Coronary artery (tissue), 2 donors: ENCODE results near the gene GRID1.
"Not testable (repeated sequence)": the region's sequence is repeated elsewhere in the genome, so short reads cannot be mapped to it uniquely, and the experiment has no call there.

Source experiments
- DNase-seq: peaks from one replicate; pipeline ENCODE4 v3.0.0-alpha.2; 2017; ENCODE audit warnings: low spot score
- H3K27ac ChIP-seq, 2 donors: fragments of 200-600 bp; sonication (generic); one replicate each; pipeline ENCODE4 v1.5.1; 2016 to 2019
- H3K4me3 ChIP-seq: fragments of 200-600 bp; sonication (generic); 2 replicates; pipeline ENCODE4 v1.5.1; 2016; ENCODE audit warnings: mild to moderate bottlenecking, moderate library complexity
- CTCF ChIP-seq: fragments of 200-600 bp; sonication (generic); IDR thresholded peaks from one replicate; pipeline ENCODE4 v1.5.1; 2019; ENCODE audit warnings: antibody characterized with exemption

The GRID1 gene

DNA sequence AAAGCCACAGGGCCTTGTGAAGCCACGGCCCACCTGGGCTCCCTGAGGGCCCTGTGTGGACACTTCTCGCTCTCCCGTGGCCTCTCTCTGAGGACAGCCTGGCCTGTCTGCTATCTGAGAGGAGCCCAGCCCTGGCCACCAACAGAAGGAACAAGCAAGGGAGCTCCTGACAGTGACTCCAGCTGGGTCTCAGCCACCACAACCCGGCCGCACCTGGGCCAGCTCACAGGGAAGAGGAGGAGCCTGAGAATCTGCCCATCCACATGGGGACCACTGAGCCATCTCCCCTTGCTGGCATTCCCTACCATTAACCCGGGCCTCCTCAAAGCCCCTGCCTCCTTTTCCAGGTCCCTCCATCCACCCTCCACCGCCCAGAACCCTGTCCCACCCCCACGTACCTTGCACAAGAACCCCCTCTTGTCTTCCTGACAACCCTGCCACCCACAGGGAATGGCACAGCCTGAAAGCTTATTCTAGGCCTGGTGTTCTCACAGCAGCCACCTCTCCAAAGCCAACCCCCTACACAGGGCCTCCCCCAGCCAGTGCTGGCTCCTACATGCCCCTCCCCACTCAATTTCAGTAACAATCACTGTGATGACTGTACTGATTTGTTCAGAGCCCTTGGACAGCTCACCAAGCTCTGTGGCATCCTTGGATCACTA is 120.2 kb downstream of the GRID1 start:
- no peak for TF ChIP-seq CTCF
- Histone ChIP-seq H3K4me3 (no peak overlapping the region), H3K27ac (no peak overlapping the region)
- DNase-seq = no peak

DNA sequence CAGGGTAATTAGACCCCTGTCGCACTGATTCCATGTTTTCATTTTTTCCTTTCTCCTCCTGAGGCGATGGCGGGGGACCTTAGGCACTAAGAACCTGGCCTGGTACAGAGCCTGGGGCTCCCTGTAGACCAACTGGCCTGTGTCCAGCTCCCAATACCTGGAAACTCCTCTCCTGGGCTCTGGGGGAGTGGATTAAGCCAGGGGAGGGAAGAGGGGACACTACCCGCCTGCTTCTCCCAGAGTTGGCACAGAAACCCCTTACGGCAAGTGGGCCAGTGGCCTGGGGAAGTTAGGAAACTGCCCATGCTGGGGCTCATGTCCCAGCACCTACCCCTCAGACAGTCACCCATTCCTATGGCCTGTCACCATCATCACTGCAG is 121.6 kb downstream of the GRID1 start:
- DNase-seq = no peak
- no peak for TF ChIP-seq CTCF
- Histone ChIP-seq H3K4me3 (no peak overlapping the region), H3K27ac (no peak overlapping the region)

GRCh38 chr10:86244297-86245014 is 122.1 kb downstream of the GRID1 start:
- TF ChIP-seq CTCF = no peak
- no peak for DNase-seq
- no peak overlapping the region for H3K27ac ChIP-seq
- H3K4me3 ChIP-seq = no peak overlapping the region

DNA sequence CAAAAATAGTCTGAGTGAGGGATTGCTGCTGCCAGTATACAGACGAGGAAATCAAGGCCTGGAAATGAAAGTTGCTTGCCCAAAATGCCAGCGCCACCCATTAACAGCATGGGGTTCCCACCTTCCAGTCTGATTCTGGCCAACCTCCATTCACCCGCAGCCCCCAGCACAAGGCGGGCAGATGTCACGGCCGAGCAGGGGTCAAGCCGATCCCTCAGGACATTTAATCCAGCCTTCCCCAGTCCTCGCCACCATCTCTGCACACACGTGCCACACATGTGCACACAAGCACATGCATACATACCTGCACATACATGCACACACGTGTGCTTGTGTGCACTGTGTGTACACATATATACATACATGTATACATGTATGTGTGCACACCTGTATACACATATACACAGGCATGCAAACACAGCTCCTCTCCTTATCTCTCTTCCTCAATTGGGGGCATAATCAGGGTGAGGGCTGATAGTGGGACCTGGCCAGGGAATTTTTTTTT is 122.9 kb downstream of the GRID1 start:
- Histone ChIP-seq H3K4me3 (no peak overlapping the region), H3K27ac (no peak overlapping the region)
- DNase-seq = no peak
- no peak for TF ChIP-seq CTCF

DNA sequence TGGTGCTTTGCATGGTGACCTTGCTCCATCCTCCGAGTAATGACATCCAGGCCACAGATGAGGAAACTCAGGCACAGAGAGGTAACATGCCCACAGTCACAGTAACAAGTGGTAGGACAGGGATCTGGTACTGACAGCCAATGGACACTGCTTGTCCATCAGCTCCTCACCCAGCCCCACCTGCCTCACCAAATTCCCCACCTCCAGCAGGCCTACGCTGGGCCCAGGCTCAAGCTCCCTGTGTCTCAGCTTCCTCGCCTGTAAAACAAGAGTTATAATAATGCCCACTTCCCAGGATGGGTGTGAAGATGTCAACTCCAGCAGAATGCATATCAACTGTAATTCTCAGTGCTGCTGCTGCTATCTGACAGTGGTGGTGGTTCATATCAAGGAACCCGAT is 123.8 kb downstream of the GRID1 start:
- no peak for DNase-seq

DNA sequence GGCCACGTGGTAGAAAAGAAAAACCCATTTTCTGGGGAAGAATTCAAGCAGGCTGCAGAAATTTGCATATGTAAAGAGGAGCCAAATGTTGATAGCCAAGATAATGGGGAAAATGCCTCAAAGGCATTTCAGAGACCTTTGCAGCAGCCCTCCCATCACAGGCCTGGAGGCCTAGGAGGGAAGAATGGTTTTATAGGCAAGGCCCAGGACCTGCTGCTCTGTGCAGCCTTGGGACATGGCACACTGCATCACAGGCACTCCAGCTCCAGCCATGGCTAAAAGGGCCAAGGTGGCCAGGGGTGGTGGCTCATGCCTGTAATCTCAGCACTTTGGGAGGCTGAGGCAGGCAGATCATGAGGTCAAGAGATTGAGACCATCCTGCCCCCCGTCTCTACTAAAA is 128.5 kb downstream of the GRID1 start:
- H3K4me3 ChIP-seq, H3K27ac ChIP-seq, DNase-seq: not testable (repeated sequence)

More for the DNA sequence above, 123.8 kb downstream of the GRID1 start:
- Histone ChIP-seq H3K4me3 (no peak overlapping the region), H3K27ac (no peak overlapping the region)
- TF ChIP-seq CTCF = no peak

DNA sequence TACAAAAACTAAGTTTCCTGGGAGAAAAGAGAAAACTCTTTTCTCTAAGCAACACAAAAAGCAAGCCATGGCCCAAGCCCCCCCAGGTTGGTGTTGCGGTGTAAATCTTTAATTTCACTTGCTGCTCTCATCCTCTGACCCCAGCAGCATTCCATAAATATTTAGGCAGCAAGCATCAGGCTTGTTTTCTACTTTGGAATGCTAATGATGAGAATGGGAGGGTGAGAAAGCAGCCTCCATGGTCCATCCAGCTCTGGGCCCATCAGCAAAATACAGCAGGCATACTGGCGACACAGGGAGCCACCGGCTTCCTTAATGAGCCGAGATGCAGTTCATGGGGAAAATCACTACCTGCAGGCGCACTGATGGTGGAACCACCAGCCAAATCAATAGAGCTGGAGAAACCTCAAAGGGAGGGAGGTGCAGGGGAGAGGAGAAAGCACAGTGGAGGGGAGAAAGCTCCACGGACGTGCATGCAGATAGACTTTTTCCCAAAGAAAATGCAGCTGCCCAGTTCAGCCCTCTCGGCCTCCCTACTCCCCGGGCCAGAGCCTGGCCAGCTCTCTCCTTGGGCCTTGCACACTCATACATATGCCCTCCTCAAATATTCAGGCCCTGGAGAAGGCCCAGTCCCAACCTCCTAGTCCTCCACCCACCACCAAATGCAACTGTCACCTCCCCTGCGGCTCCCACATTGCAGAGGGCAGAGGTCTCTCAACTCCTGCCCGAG is 131.9 kb downstream of the GRID1 start:
- DNase-seq = no peak
- H3K4me3 ChIP-seq = no peak overlapping the region
- no peak overlapping the region for H3K27ac ChIP-seq
- TF ChIP-seq CTCF = no peak
